Right lobe of liver (tissue), 4 donors: ENCODE measurements around the gene JAM2.

Experiments used
- CTCF ChIP-seq, 4 donors: fragments of 200-600 bp in 3 of 4; fragments of 450-650 bp in 1 of 4; IDR thresholded peaks; one replicate each; pipeline versions ENCODE4 v1.5.1 to v1.8.0; 2016 to 2022; ENCODE audit warnings: antibody characterized with exemption in 4 of 4, mild to moderate bottlenecking in 2 of 4
- POLR2A ChIP-seq: fragments of 450-650 bp; IDR thresholded peaks from one replicate; pipeline ENCODE4 v1.6.1; 2017; ENCODE audit warnings: antibody characterized with exemption, mild to moderate bottlenecking
- donor health status: DM: no; HTN: no; CAD: no.
- donor health status: DM: no; HTN: no; CAD: no.
- donor health status: DM: no; HTN: yes; CAD: no.

DNA sequence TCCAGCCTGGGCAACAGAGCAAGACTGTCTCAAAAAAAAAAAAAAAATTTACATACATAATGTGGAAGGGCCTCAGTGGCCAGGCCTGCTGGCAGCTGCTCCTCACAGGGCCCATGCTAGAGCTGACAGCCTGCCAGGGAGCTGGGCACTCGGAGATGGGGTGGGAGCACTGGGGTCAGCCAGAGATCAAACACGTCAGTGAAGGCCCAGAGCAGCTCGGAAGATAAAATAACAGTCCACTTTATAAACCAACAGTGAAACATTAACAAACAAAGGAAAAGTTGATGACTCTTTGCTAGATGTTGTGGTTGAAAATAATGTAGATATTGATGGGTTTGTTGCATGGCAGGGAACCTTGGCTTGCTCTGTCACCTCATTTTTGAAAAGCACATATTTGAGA, 52.9 kb downstream of the JAM2 start:
- TF ChIP-seq POLR2A (no peak), CTCF (IDR thresholded peaks at IDR 0.05) (no peak)
